Measurements from ENCODE around the gene TIAM2.
"Not testable (repeated sequence)": the region's sequence is repeated elsewhere in the genome, so short reads cannot be mapped to it uniquely, and the experiment has no call there.

TIAM2 gene

GRCh38 chr6:154966065-154966770 lies 28.9 kb upstream of the TIAM2 start:
- 94% methylated on average over 45 of the region's 51 CpGs for WGBS
- not testable (repeated sequence) for H3K9me3 ChIP-seq (ENCODE audit: insufficient read depth, low read depth, low read length); H3K9ac ChIP-seq (ENCODE audit: low read depth, low read length); H3K27ac ChIP-seq (ENCODE audit: low read depth, low read length); H3K27me3 ChIP-seq (ENCODE audit: insufficient read depth, low read length); H3K4me3 ChIP-seq (ENCODE audit: low read length); H3K4me1 ChIP-seq (ENCODE audit: insufficient read depth, low read length); H3K36me3 ChIP-seq (ENCODE audit: insufficient read depth, low read length)

GRCh38 chr6:154969796-154970195 lies 25.3 kb upstream of the TIAM2 start:
- WGBS = 76% methylated on average over 5 of the region's 5 CpGs
- Histone ChIP-seq H3K4me3 (ENCODE audit: low read length) (no peak overlapping the region), H3K4me1 (ENCODE audit: insufficient read depth, low read length) (no peaks in the 10 kb centered on the region), H3K36me3 (ENCODE audit: insufficient read depth, low read length) (no peaks in the 10 kb centered on the region), H3K9ac (ENCODE audit: low read depth, low read length) (no peak overlapping the region), H3K27ac (ENCODE audit: low read depth, low read length) (no peak overlapping the region), H3K9me3 (ENCODE audit: insufficient read depth, low read depth, low read length) (no peaks in the 10 kb centered on the region), H3K27me3 (ENCODE audit: insufficient read depth, low read length) (no peaks in the 10 kb centered on the region)

- no peaks in the 10 kb centered on the region for H3K9me3 ChIP-seq (ENCODE audit: insufficient read depth, low read depth, low read length)
- WGBS = 83% methylated on average over 9 of the region's 11 CpGs
- H3K27ac ChIP-seq (ENCODE audit: low read depth, low read length) = no peak overlapping the region
These were observed 20.5 kb upstream of the TIAM2 start for GRCh38 chr6:154974485-154975149.

GRCh38 chr6:154977588-154977987 lies 17.5 kb upstream of the TIAM2 start:
- WGBS = 96% methylated on average over 5 of the region's 5 CpGs
- Histone ChIP-seq H3K27ac (ENCODE audit: low read depth, low read length) (no peak overlapping the region), H3K27me3 (ENCODE audit: insufficient read depth, low read length) (no peaks in the 10 kb centered on the region), H3K36me3 (ENCODE audit: insufficient read depth, low read length) (no peaks in the 10 kb centered on the region), H3K9me3 (ENCODE audit: insufficient read depth, low read depth, low read length) (no peaks in the 10 kb centered on the region), H3K9ac (ENCODE audit: low read depth, low read length) (no peak overlapping the region), H3K4me3 (ENCODE audit: low read length) (no peak overlapping the region), H3K4me1 (ENCODE audit: insufficient read depth, low read length) (no peaks in the 10 kb centered on the region)

More at GRCh38 chr6:154974485-154975149, 20.5 kb upstream of the TIAM2 start:
- H3K9ac ChIP-seq (ENCODE audit: low read depth, low read length) = no peak overlapping the region
- H3K36me3 ChIP-seq (ENCODE audit: insufficient read depth, low read length) = no peaks in the 10 kb centered on the region
- no peak overlapping the region for H3K4me3 ChIP-seq (ENCODE audit: low read length)
- H3K27me3 ChIP-seq (ENCODE audit: insufficient read depth, low read length) = no peaks in the 10 kb centered on the region
- H3K4me1 ChIP-seq (ENCODE audit: insufficient read depth, low read length) = no peaks in the 10 kb centered on the region

- H3K27me3 ChIP-seq (ENCODE audit: insufficient read depth, low read length) = no peaks in the 10 kb centered on the region
- WGBS = 92% methylated on average over 8 of the region's 8 CpGs
These were observed 14.6 kb upstream of the TIAM2 start for GRCh38 chr6:154980273-154981078.

GRCh38 chr6:154981079-154981870 lies 13.8 kb upstream of the TIAM2 start:
- no peak overlapping the region for H3K9ac ChIP-seq (ENCODE audit: low read depth, low read length)
- H3K9me3 ChIP-seq (ENCODE audit: insufficient read depth, low read depth, low read length) = no peaks in the 10 kb centered on the region
- H3K4me3 ChIP-seq (ENCODE audit: low read length) = no peak overlapping the region
- H3K27me3 ChIP-seq (ENCODE audit: insufficient read depth, low read length) = no peaks in the 10 kb centered on the region
- WGBS = 92% methylated on average over 11 of the region's 12 CpGs
- H3K27ac ChIP-seq (ENCODE audit: low read depth, low read length) = no peak overlapping the region
- no peaks in the 10 kb centered on the region for H3K36me3 ChIP-seq (ENCODE audit: insufficient read depth, low read length)
- no peaks in the 10 kb centered on the region for H3K4me1 ChIP-seq (ENCODE audit: insufficient read depth, low read length)

More at GRCh38 chr6:154980273-154981078, 14.6 kb upstream of the TIAM2 start:
- Histone ChIP-seq H3K9ac (ENCODE audit: low read depth, low read length) (no peak overlapping the region), H3K4me1 (ENCODE audit: insufficient read depth, low read length) (no peaks in the 10 kb centered on the region), H3K36me3 (ENCODE audit: insufficient read depth, low read length) (no peaks in the 10 kb centered on the region), H3K4me3 (ENCODE audit: low read length) (no peak overlapping the region), H3K9me3 (ENCODE audit: insufficient read depth, low read depth, low read length) (no peaks in the 10 kb centered on the region), H3K27ac (ENCODE audit: low read depth, low read length) (no peak overlapping the region)

- no peaks in the 10 kb centered on the region for H3K27me3 ChIP-seq (ENCODE audit: insufficient read depth, low read length)
These were observed 11.0 kb upstream of the TIAM2 start for GRCh38 chr6:154984146-154984545.

GRCh38 chr6:154986787-154987235 lies 8.3 kb upstream of the TIAM2 start:
- peaks cover 4% of the 10 kb centered on the region; the same call in 1 of the 2 replicates for H3K4me1 ChIP-seq (ENCODE audit: insufficient read depth, low read length)
- 100% methylated on average over 3 of the region's 4 CpGs for WGBS
- no peak overlapping the region for H3K4me3 ChIP-seq (ENCODE audit: low read length)
- no peaks in the 10 kb centered on the region for H3K27me3 ChIP-seq (ENCODE audit: insufficient read depth, low read length)
- no peaks in the 10 kb centered on the region for H3K9me3 ChIP-seq (ENCODE audit: insufficient read depth, low read depth, low read length)
- no peaks in the 10 kb centered on the region for H3K36me3 ChIP-seq (ENCODE audit: insufficient read depth, low read length)
- no peak overlapping the region for H3K9ac ChIP-seq (ENCODE audit: low read depth, low read length)
- no peak overlapping the region for H3K27ac ChIP-seq (ENCODE audit: low read depth, low read length)

More at GRCh38 chr6:154984146-154984545, 11.0 kb upstream of the TIAM2 start:
- Histone ChIP-seq H3K4me1 (ENCODE audit: insufficient read depth, low read length) (no peaks in the 10 kb centered on the region), H3K27ac (ENCODE audit: low read depth, low read length) (no peak overlapping the region), H3K36me3 (ENCODE audit: insufficient read depth, low read length) (no peaks in the 10 kb centered on the region), H3K9ac (ENCODE audit: low read depth, low read length) (no peak overlapping the region), H3K9me3 (ENCODE audit: insufficient read depth, low read depth, low read length) (no peaks in the 10 kb centered on the region), H3K4me3 (ENCODE audit: low read length) (no peak overlapping the region)
- 94% methylated on average over 3 of the region's 4 CpGs for WGBS

GRCh38 chr6:154989448-154989847 lies 5.7 kb upstream of the TIAM2 start:
- no peaks in the 10 kb centered on the region for H3K27me3 ChIP-seq (ENCODE audit: insufficient read depth, low read length)
- WGBS = 77% methylated on average over 7 of the region's 7 CpGs
- H3K27ac ChIP-seq (ENCODE audit: low read depth, low read length) = no peak overlapping the region
- peaks cover 4% of the 10 kb centered on the region; the same call in 1 of the 2 replicates for H3K4me1 ChIP-seq (ENCODE audit: insufficient read depth, low read length)
- H3K9ac ChIP-seq (ENCODE audit: low read depth, low read length) = no peak overlapping the region
- no peak overlapping the region for H3K4me3 ChIP-seq (ENCODE audit: low read length)
- no peaks in the 10 kb centered on the region for H3K36me3 ChIP-seq (ENCODE audit: insufficient read depth, low read length)
- no peaks in the 10 kb centered on the region for H3K9me3 ChIP-seq (ENCODE audit: insufficient read depth, low read depth, low read length)

GRCh38 chr6:154991207-154991606 lies 3.9 kb upstream of the TIAM2 start:
- 82% methylated on average over 4 of the region's 4 CpGs for WGBS
- H3K27ac ChIP-seq (ENCODE audit: low read depth, low read length) = no peak overlapping the region
- H3K4me3 ChIP-seq (ENCODE audit: low read length) = no peak overlapping the region
- peaks cover 8% of the 10 kb centered on the region for H3K27me3 ChIP-seq (ENCODE audit: insufficient read depth, low read length)
- no peak overlapping the region for H3K9ac ChIP-seq (ENCODE audit: low read depth, low read length)
- no peaks in the 10 kb centered on the region for H3K36me3 ChIP-seq (ENCODE audit: insufficient read depth, low read length)
- H3K9me3 ChIP-seq (ENCODE audit: insufficient read depth, low read depth, low read length) = no peaks in the 10 kb centered on the region
- peaks cover 4% of the 10 kb centered on the region; the same call in 1 of the 2 replicates for H3K4me1 ChIP-seq (ENCODE audit: insufficient read depth, low read length)
